Cardiac muscle cell (in vitro differentiated cells and primary cell): ENCODE data around the gene TOM1. TPM values are rescaled to one million over a fixed set of nuclear protein-coding genes. Genes with fewer than 3 reads are reported as not detected.

Experiments used
- DNase-seq, 2 donors: peaks; one replicate each; pipeline versions ENCODE4 v3.0.0 to v3.0.0-alpha.2; 2010 to 2017; ENCODE audit warnings: low read depth in 1 of 2, low spot score in 1 of 2
- H3K27ac ChIP-seq: fragments of 200-600 bp; sonication (generic); 2 replicates; pipeline ENCODE4 v1.5.1; 2016
- H3K27me3 ChIP-seq: fragments of 200-600 bp; sonication (generic); 2 replicates; pipeline ENCODE4 v1.6.0; 2016; ENCODE audit warnings: control low read depth
- H3K36me3 ChIP-seq: fragments of 200-600 bp; sonication (generic); 2 replicates; pipeline ENCODE4 v1.5.1; 2016; ENCODE audit warnings: control low read depth
- H3K4me1 ChIP-seq: fragments of 200-600 bp; sonication (generic); 2 replicates; pipeline ENCODE4 v1.8.1; 2017; ENCODE audit warnings: low read depth, mild to moderate bottlenecking, mixed run types
- H3K4me3 ChIP-seq: fragments of 200-600 bp; sonication (generic); 2 replicates; pipeline ENCODE4 v1.5.1; 2016; ENCODE audit warnings: mild to moderate bottlenecking
- H3K9me3 ChIP-seq: fragments of 200-600 bp; sonication (generic); 2 replicates; pipeline ENCODE4 v1.5.1; 2017; ENCODE audit warnings: low read depth, mild to moderate bottlenecking, control low read depth
- CTCF ChIP-seq: IDR thresholded peaks from 2 replicates; pipeline ENCODE4 v1.5.1; 2012; ENCODE audit warnings: low read depth, mild to moderate bottlenecking, low read length
- polyA plus RNA-seq: library from polyadenylated mRNA; unstranded; fragments of >200 nt; fragmentation: Nextera tagmentation; extraction: Ambion mirVana; gene quantifications from 2 replicates; pipeline ENCODE4 v1.2.1, GENCODE V29; 2016
- total RNA-seq: library from RNA; depleted of rRNA; stranded (reverse); fragments of >200 nt; gene quantifications from 2 replicates; pipeline ENCODE4 v1.2.3, GENCODE V29; 2016

The TOM1 gene
- total and polyA plus RNA-seq, 2 experiments from 2014 or later: 76.2 to 107 TPM

GRCh38 chr22:35301372-35301874, 1.7 kb downstream of the TOM1 start:
- H3K4me1 ChIP-seq: peaks cover 17% of the 10 kb centered on the region
- no peaks in the 10 kb centered on the region for H3K36me3 ChIP-seq
- DNase-seq: peak in 1 of 2 donors; percentile 99
- H3K27ac ChIP-seq: no peak overlapping the region
- TF ChIP-seq CTCF: no peak
- no peak overlapping the region for H3K4me3 ChIP-seq
- no peaks in the 10 kb centered on the region for H3K9me3 ChIP-seq
- H3K27me3 ChIP-seq: no peaks in the 10 kb centered on the region

- Histone ChIP-seq H3K36me3 (no peaks in the 10 kb centered on the region), H3K4me1 (peaks cover 21% of the 10 kb centered on the region), H3K27me3 (no peaks in the 10 kb centered on the region), H3K9me3 (no peaks in the 10 kb centered on the region), H3K27ac (no peak overlapping the region), H3K4me3 (no peak overlapping the region)
- no peak for DNase-seq
- no peak for TF ChIP-seq CTCF
Measured at GRCh38 chr22:35303029-35303624, 3.4 kb downstream of the TOM1 start.

GRCh38 chr22:35305525-35306070, 5.9 kb downstream of the TOM1 start:
- no peak for TF ChIP-seq CTCF
- no peaks in the 10 kb centered on the region for H3K36me3 ChIP-seq
- no peak for DNase-seq
- H3K27ac ChIP-seq: peak overlapping the region; percentile 63
- no peaks in the 10 kb centered on the region for H3K27me3 ChIP-seq
- peaks cover 18% of the 10 kb centered on the region for H3K4me1 ChIP-seq
- H3K4me3 ChIP-seq: no peak overlapping the region
- no peaks in the 10 kb centered on the region for H3K9me3 ChIP-seq

GRCh38 chr22:35306350-35306967, 6.8 kb downstream of the TOM1 start:
- Histone ChIP-seq H3K4me1 (peaks cover 21% of the 10 kb centered on the region), H3K27me3 (no peaks in the 10 kb centered on the region), H3K9me3 (no peaks in the 10 kb centered on the region), H3K4me3 (no peak overlapping the region), H3K36me3 (no peaks in the 10 kb centered on the region), H3K27ac (peak overlapping the region; percentile 63)
- DNase-seq: peak in 1 of 2 donors; percentile 32
- TF ChIP-seq CTCF: no peak

- H3K4me1 ChIP-seq: peaks cover 26% of the 10 kb centered on the region
- DNase-seq: no peak
- no peaks in the 10 kb centered on the region for H3K9me3 ChIP-seq
- no peaks in the 10 kb centered on the region for H3K36me3 ChIP-seq
- TF ChIP-seq CTCF: no peak
- no peaks in the 10 kb centered on the region for H3K27me3 ChIP-seq
- peak overlapping the region; percentile 63 for H3K27ac ChIP-seq
- H3K4me3 ChIP-seq: no peak overlapping the region
Measured at GRCh38 chr22:35307372-35307771, 7.7 kb downstream of the TOM1 start.
